Kidney (tissue), 14 donors: Measurements from ENCODE around the gene EIF2S3B. TPM values are rescaled to one million over a fixed set of nuclear protein-coding genes. Genes with fewer than 3 reads are reported as not detected.

ENCODE experiments used
- DNase-seq, 5 donors: peaks; one replicate each; pipeline ENCODE4 v3.0.0-alpha.2; 2013 to 2020
- FAIRE-seq: peaks from 2 replicates; lab custom pipeline; 2012; peaks lifted over from hg19 to GRCh38; lab: Jason Lieb, UNC
- H3K27ac ChIP-seq, 2 donors: one replicate each; pipeline ENCODE4 v1.7.0; 2013; ENCODE audit warnings: low read depth in 2 of 2, low read length in 2 of 2, inconsistent platforms in 1 of 2
- H3K27me3 ChIP-seq: one replicate; pipeline ENCODE4 v1.7.1; 2013; ENCODE audit warnings: low read length, inconsistent platforms; ENCODE audit not compliant: control insufficient read depth, insufficient read depth
- H3K36me3 ChIP-seq, 3 donors: one replicate each; pipeline versions ENCODE4 v1.7.0 to v1.7.1; 2013; ENCODE audit warnings: low read length in 3 of 3, control low read depth in 1 of 3, inconsistent platforms in 1 of 3; ENCODE audit not compliant: insufficient read depth in 3 of 3, control insufficient read depth in 2 of 3
- H3K4me1 ChIP-seq, 3 donors: one replicate each; pipeline versions ENCODE4 v1.7.0 to v1.7.1; 2013; ENCODE audit warnings: low read length in 3 of 3, inconsistent platforms in 1 of 3, low read depth in 1 of 3; ENCODE audit not compliant: control insufficient read depth in 2 of 3, insufficient read depth in 2 of 3
- H3K4me3 ChIP-seq, 3 donors: one replicate each; pipeline versions ENCODE4 v1.7.0 to v1.8.1; 2013; ENCODE audit warnings: low read length in 3 of 3, control low read depth in 1 of 3, inconsistent platforms in 1 of 3
- H3K9ac ChIP-seq, 3 donors: one replicate each; pipeline versions ENCODE4 v1.7.0 to v1.7.1; 2013; ENCODE audit warnings: low read length in 3 of 3, control low read depth in 1 of 3, inconsistent platforms in 1 of 3
- H3K9me3 ChIP-seq, 3 donors: one replicate each; pipeline versions ENCODE4 v1.7.0 to v1.7.1; 2013; ENCODE audit warnings: low read length in 3 of 3, control low read depth in 1 of 3, inconsistent platforms in 1 of 3; ENCODE audit not compliant: control insufficient read depth in 2 of 3, insufficient read depth in 1 of 3
- intact Hi-C: fragments of 100-400 bp; cut with DNase I; formaldehyde crosslinking; loops from one replicate; pipeline ENCODE4 v1.11.1; 2022
- polyA plus RNA-seq: library from polyadenylated mRNA; stranded (reverse); fragments of 350-450 nt; fragmentation: Illumina TruSeq; extraction: RNeasy Lipid Tissue Mini Kit (QIAGEN cat#74804); gene quantifications from one replicate; pipeline ENCODE4 v1.2.3, GENCODE V29; 2014; ENCODE audit warnings: low read depth, low replicate concordance; ENCODE audit not compliant: insufficient read depth
- total RNA-seq: library from RNA; stranded (reverse); fragmentation: NEBNext Ultra II Directional; extraction: Animal tissue kit (Norgen Biotek cat#: 25700); gene quantifications from one replicate; pipeline ENCODE4 v1.2.1, GENCODE V29; 2021
- TF ChIP-seq, protein P1 (sequence below): IDR thresholded peaks from 3 replicates; pipeline ENCODE4 v1.5.1; 2012; ENCODE audit warnings: mild to moderate bottlenecking, moderate library complexity, borderline replicate concordance; ENCODE audit not compliant: insufficient read depth; ENCODE audit errors: extremely low read depth
- donor health status: control.
- donor health status: control.
- donor health status: control.
- donor health status: control.
- donor health status: control.
- donor health status: DM: yes; HTN: yes; CAD: no.
- donor health status: Normal renal cell carcinoma (clear cell type).

EIF2S3B gene
- total and polyA plus RNA-seq, 2 donors from 2014 or later, result 1.5 TPM; not detected in 1

DNA sequence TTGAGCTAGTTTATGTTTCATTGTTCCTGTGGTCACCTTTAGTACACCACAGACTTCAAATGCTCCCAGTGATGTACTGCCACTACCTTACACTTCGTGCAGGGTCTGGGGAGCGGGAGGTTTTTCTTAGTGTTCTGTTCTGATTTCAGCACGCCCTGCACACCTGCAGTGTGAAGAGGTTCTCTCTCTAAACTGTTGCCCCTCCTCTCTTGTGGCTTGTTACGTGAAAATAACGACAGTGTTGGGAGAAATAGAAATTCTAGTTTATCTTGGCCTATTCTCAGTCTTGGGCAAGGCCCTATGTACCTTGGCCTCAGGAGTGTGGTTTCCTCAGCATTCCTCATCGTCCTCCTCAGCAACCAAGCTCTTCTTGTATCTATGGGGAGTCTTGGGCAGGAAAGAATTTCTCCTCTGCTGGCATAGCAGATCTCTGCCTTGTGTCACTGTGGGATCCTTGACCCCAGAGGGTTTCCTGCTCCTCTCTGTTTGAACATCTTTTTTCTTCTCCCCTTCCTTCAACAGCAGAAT lies 48.6 kb downstream of the EIF2S3B start:
- no peak overlapping the region for H3K4me3 ChIP-seq
- FAIRE-seq (no peak), DNase-seq (no peak)
- intact Hi-C loops, result loop anchor here (10.0 kb wide), 1 partner anchor 229 kb away; no protein-coding TSS in a partner anchor
- no peaks in the 10 kb centered on the region for H3K4me1 ChIP-seq
- TF ChIP-seq, protein P1, sequence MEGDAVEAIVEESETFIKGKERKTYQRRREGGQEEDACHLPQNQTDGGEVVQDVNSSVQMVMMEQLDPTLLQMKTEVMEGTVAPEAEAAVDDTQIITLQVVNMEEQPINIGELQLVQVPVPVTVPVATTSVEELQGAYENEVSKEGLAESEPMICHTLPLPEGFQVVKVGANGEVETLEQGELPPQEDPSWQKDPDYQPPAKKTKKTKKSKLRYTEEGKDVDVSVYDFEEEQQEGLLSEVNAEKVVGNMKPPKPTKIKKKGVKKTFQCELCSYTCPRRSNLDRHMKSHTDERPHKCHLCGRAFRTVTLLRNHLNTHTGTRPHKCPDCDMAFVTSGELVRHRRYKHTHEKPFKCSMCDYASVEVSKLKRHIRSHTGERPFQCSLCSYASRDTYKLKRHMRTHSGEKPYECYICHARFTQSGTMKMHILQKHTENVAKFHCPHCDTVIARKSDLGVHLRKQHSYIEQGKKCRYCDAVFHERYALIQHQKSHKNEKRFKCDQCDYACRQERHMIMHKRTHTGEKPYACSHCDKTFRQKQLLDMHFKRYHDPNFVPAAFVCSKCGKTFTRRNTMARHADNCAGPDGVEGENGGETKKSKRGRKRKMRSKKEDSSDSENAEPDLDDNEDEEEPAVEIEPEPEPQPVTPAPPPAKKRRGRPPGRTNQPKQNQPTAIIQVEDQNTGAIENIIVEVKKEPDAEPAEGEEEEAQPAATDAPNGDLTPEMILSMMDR, result no peak
- no peak overlapping the region for H3K27ac ChIP-seq
- peaks cover 0 to 4% (median 0%) of the 10 kb centered on the region in 3 donors for H3K9me3 ChIP-seq
- no peak overlapping the region for H3K9ac ChIP-seq
- no peaks in the 10 kb centered on the region for H3K36me3 ChIP-seq
- H3K27me3 ChIP-seq, result no peaks in the 10 kb centered on the region

DNA sequence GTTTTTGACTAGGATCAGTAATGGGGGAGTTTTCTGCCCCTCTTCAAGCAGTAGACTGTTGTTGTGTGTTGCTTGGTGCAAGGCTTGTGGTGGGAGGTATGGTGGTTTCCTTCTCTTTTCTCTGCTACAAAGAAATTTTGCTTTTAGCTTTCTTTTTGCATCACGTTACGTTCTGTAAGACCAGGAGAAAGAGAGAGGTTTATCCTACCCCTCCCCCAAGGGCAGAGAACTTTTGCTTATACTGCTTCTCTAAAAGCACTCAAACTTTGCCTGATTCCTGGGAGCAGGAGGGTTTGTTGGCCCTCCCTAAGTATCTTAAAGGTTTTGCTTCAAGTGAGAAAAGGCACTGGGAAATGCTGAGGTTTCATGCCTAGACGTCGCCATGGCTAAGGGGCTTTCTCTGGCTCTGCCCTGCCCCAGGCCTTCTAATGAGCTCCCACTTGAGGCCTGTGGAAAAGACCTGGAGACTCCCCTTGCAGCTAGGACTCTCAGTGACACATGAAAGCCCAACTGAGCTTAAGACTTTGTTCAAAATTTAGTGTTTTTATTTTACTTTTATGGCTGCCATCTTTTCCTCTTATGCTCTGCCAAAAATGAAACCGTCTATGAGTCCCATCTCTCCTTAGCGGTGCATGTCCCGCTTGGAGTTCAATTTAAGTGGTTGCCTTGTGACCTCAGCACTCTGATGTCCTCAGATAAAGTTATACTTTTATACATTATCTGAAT lies 49.2 kb downstream of the EIF2S3B start:
- Histone ChIP-seq H3K36me3 (no peaks in the 10 kb centered on the region), H3K9me3 (peaks cover 0 to 4% (median 0%) of the 10 kb centered on the region in 3 donors), H3K4me3 (no peak overlapping the region), H3K27me3 (no peaks in the 10 kb centered on the region), H3K9ac (no peak overlapping the region), H3K4me1 (no peaks in the 10 kb centered on the region), H3K27ac (no peak overlapping the region)
- no peak for DNase-seq
- intact Hi-C loops, result loop anchor here (10.0 kb wide), 1 partner anchor 230 kb away; no protein-coding TSS in a partner anchor
- TF ChIP-seq, protein P1, result no peak
- no peak for FAIRE-seq

DNA sequence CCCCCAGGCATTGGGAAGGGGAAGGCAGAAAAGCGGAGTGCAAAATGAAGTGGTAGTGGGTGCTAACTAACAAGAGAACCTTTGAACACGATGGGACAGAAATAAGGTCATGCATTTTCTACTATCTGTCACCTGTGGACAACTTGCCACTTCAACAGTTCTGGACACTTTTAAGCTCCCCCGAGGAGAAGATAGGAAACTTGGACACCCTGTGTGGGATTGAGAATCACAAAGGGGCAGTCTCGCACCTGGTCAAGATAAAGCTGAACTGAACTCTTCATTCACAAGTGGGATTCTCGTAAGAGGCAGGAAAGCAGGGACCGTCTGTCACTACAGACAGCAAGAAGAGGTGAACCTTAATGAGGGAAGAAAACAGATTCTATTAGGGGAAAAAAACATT lies 51.6 kb downstream of the EIF2S3B start:
- TF ChIP-seq, protein P1, result no peak
- Histone ChIP-seq H3K4me1 (no peaks in the 10 kb centered on the region), H3K36me3 (no peaks in the 10 kb centered on the region), H3K27ac (no peak overlapping the region), H3K27me3 (no peaks in the 10 kb centered on the region), H3K9me3 (peaks cover 0 to 4% (median 0%) of the 10 kb centered on the region in 3 donors), H3K9ac (no peak overlapping the region), H3K4me3 (no peak overlapping the region)
- FAIRE-seq, result no peak
- intact Hi-C loops, result loop anchor here (10.0 kb wide), 1 partner anchor 233 kb away; no protein-coding TSS in a partner anchor
- no peak for DNase-seq
